HG03159 (cell line): Measurements from ENCODE around the gene EIPR1.
"Not testable (repeated sequence)": the region's sequence is repeated elsewhere in the genome, so short reads cannot be mapped to it uniquely, and the experiment has no call there.

Experiments
- ATAC-seq: cut with Tn5 transposase; IDR thresholded peaks from one replicate; pipeline ENCODE4 v1.9.1; 2021; ENCODE audit warnings: mild to moderate bottlenecking, moderate library complexity; ENCODE audit not compliant: unreplicated experiment

Gene EIPR1

GRCh38 chr2:3182848-3183247, 194.8 kb downstream of the EIPR1 start:
- no peak for ATAC-seq

- ATAC-seq: no peak
These were observed 196.1 kb downstream of the EIPR1 start for GRCh38 chr2:3181416-3182010.

GRCh38 chr2:3180909-3181221, 196.8 kb downstream of the EIPR1 start:
- not testable (repeated sequence) for ATAC-seq

- ATAC-seq: no peak
These were observed 197.3 kb downstream of the EIPR1 start for GRCh38 chr2:3180082-3180908.

- no peak for ATAC-seq
These were observed 198.0 kb downstream of the EIPR1 start for GRCh38 chr2:3179626-3180025.

- no peak for ATAC-seq
These were observed 198.4 kb downstream of the EIPR1 start for GRCh38 chr2:3179208-3179607.

GRCh38 chr2:3178578-3179031, 199.0 kb downstream of the EIPR1 start:
- no peak for ATAC-seq

- ATAC-seq: no peak
These were observed 199.6 kb downstream of the EIPR1 start for GRCh38 chr2:3177891-3178577.

GRCh38 chr2:3176869-3177255, 200.8 kb downstream of the EIPR1 start:
- ATAC-seq: no peak

- no peak for ATAC-seq
These were observed 201.3 kb downstream of the EIPR1 start for GRCh38 chr2:3176071-3176868.

GRCh38 chr2:3175568-3175955, 202.1 kb downstream of the EIPR1 start:
- ATAC-seq: no peak

- no peak for ATAC-seq
These were observed 202.7 kb downstream of the EIPR1 start for GRCh38 chr2:3174626-3175567.

GRCh38 chr2:3173031-3173430, 204.6 kb downstream of the EIPR1 start:
- ATAC-seq: no peak

- ATAC-seq: no peak
These were observed 205.2 kb downstream of the EIPR1 start for GRCh38 chr2:3172265-3172935.

GRCh38 chr2:3171564-3172264, 205.9 kb downstream of the EIPR1 start:
- ATAC-seq: no peak

- ATAC-seq: no peak
These were observed 206.7 kb downstream of the EIPR1 start for GRCh38 chr2:3170792-3171455.

GRCh38 chr2:3169106-3169870, 208.3 kb downstream of the EIPR1 start:
- ATAC-seq: no peak
